Breast epithelium (tissue), 4 donors: ENCODE results near the gene COPS6. TPM values are rescaled to one million over a fixed set of nuclear protein-coding genes. Genes with fewer than 3 reads are reported as not detected.

Experiments used
- DNase-seq, 2 donors: peaks; one replicate each; pipeline ENCODE4 v3.0.0-alpha.2; 2019; ENCODE audit warnings: low spot score in 2 of 2
- H3K27ac ChIP-seq, 2 donors: fragments of 200-600 bp; sonication (generic) in 1 of 2; one replicate each; pipeline ENCODE4 v1.5.1; 2016 to 2019; ENCODE audit warnings: mild to moderate bottlenecking in 1 of 2
- H3K27me3 ChIP-seq, 2 donors: fragments of 200-600 bp; sonication (generic) in 1 of 2; one replicate each; pipeline versions ENCODE4 v1.5.1 to v1.6.0; 2017 to 2019; ENCODE audit warnings: control low read depth in 1 of 2, mild to moderate bottlenecking in 1 of 2
- H3K36me3 ChIP-seq: fragments of 200-600 bp; one replicate; pipeline ENCODE4 v1.5.1; 2019
- H3K4me1 ChIP-seq, 2 donors: fragments of 200-600 bp; sonication (generic); one replicate each; pipeline ENCODE4 v1.5.1; 2016 to 2019; ENCODE audit warnings: control low read depth in 1 of 2
- H3K4me3 ChIP-seq, 3 donors: fragments of 200-600 bp; sonication (generic); 1 replicate in 2 of 3; 2 replicates in 1 of 3; pipeline ENCODE4 v1.5.1; 2016 to 2019; ENCODE audit warnings: mild to moderate bottlenecking in 3 of 3, moderate library complexity in 2 of 3
- H3K9me3 ChIP-seq, 2 donors: fragments of 200-600 bp; sonication (generic) in 1 of 2; one replicate each; pipeline ENCODE4 v1.5.1; 2016 to 2019; ENCODE audit warnings: control low read depth in 1 of 2
- CTCF ChIP-seq, 3 donors: fragments of 450-650 bp; IDR thresholded peaks; one replicate each; pipeline ENCODE4 v1.5.1; 2016 to 2017; ENCODE audit warnings: antibody characterized with exemption in 3 of 3, mild to moderate bottlenecking in 3 of 3, moderate library complexity in 3 of 3
- POLR2A ChIP-seq: fragments of 450-650 bp; IDR thresholded peaks from one replicate; pipeline ENCODE4 v1.6.1; 2016; ENCODE audit warnings: antibody characterized with exemption, mild to moderate bottlenecking, moderate library complexity
- POLR2AphosphoS5 ChIP-seq, 3 donors: sonication (generic); formaldehyde crosslinking; IDR thresholded peaks; one replicate each; pipeline ENCODE4 v1.6.1; 2017; ENCODE audit warnings: antibody characterized with exemption in 3 of 3
- intact Hi-C: fragments of 100-400 bp; cut with DNase I; formaldehyde crosslinking; loops from one replicate; pipeline ENCODE4 v1.15.1; 2023; ENCODE audit warnings: low total_unique reads
- total RNA-seq, 3 donors: library from RNA; depleted of rRNA; stranded (reverse); fragments of >200 nt; gene quantifications; one replicate each; pipeline ENCODE4 v1.1.0, GENCODE V29; 2016

Gene COPS6
- total RNA-seq, 3 donors from 2014 or later = 40.8 to 73.4 (median 49.6) TPM

- DNase-seq = no peak
- TF ChIP-seq CTCF (IDR thresholded peaks at IDR 0.05) (peak; percentile 27 to 84 (median 73)), POLR2AphosphoS5 (IDR thresholded peaks at IDR 0.05) (no peak)
- intact Hi-C loops = no loop called here
Measured at GRCh38 chr7:100132697-100133151, 44.0 kb downstream of the COPS6 start.

GRCh38 chr7:100137851-100138760 is 49.3 kb downstream of the COPS6 start:
- TF ChIP-seq POLR2A = no peak
- TF ChIP-seq POLR2AphosphoS5 (IDR thresholded peaks at IDR 0.05) = no peak
- no peak for TF ChIP-seq CTCF (IDR thresholded peaks at IDR 0.05)

More at GRCh38 chr7:100132697-100133151, 44.0 kb downstream of the COPS6 start:
- no peaks in the 10 kb centered on the region for H3K4me1 ChIP-seq
- H3K27ac ChIP-seq = no peak overlapping the region
- H3K27me3 ChIP-seq = no peaks in the 10 kb centered on the region
- no peaks in the 10 kb centered on the region for H3K36me3 ChIP-seq
- H3K4me3 ChIP-seq = no peak overlapping the region
- no peaks in the 10 kb centered on the region for H3K9me3 ChIP-seq

GRCh38 chr7:100141555-100141949 is 52.8 kb downstream of the COPS6 start:
- intact Hi-C loops = loop anchor here (10.0 kb wide), 1 partner anchor 57 kb away; the partner anchor contains the start of genes COPS6 and ZNF3

More at GRCh38 chr7:100137851-100138760, 49.3 kb downstream of the COPS6 start:
- H3K4me3 ChIP-seq = no peak overlapping the region
- H3K36me3 ChIP-seq = no peaks in the 10 kb centered on the region
- H3K9me3 ChIP-seq = no peaks in the 10 kb centered on the region
- no peak overlapping the region for H3K27ac ChIP-seq
- intact Hi-C loops = no loop called here
- H3K27me3 ChIP-seq = no peaks in the 10 kb centered on the region
- DNase-seq = no peak
- no peaks in the 10 kb centered on the region for H3K4me1 ChIP-seq

More at GRCh38 chr7:100141555-100141949, 52.8 kb downstream of the COPS6 start:
- no peaks in the 10 kb centered on the region for H3K9me3 ChIP-seq
- no peak overlapping the region for H3K27ac ChIP-seq
- no peaks in the 10 kb centered on the region for H3K4me1 ChIP-seq
- H3K4me3 ChIP-seq = no peak overlapping the region
- no peak for DNase-seq
- H3K27me3 ChIP-seq = no peaks in the 10 kb centered on the region
- TF ChIP-seq POLR2AphosphoS5 (IDR thresholded peaks at IDR 0.05) = no peak
- TF ChIP-seq CTCF (IDR thresholded peaks at IDR 0.05) = no peak
- TF ChIP-seq POLR2A = no peak
- no peaks in the 10 kb centered on the region for H3K36me3 ChIP-seq

Other genes with a start within 250 kb of the COPS6 start
- gene OR2AE1, start 211.9 kb upstream of the COPS6 start, total RNA-seq = under 1 TPM; 0.32 to 0.98 (median 0.88) TPM
- 10 to 100 TPM; 46.1 to 65.9 (median 57.7) TPM for gene TRIM4, start 169.4 kb upstream of the COPS6 start, total RNA-seq
- gene GJC3, start 159.3 kb upstream of the COPS6 start, total RNA-seq = 10 to 100 TPM in 1 of 3 donors, 1 to 10 TPM in 1, under 1 TPM in 1; 0.80 to 25.6 (median 6.6) TPM
- 1,000 to 10,000 TPM in 2 of 3 donors, 10 to 100 TPM in 1; 40.0 to 4,981 (median 3,161) TPM for gene AZGP1, start 112.9 kb upstream of the COPS6 start, total RNA-seq
- gene ZKSCAN1, start 73.4 kb upstream of the COPS6 start, total RNA-seq = 10 to 100 TPM; 30.6 to 65.1 (median 52.4) TPM
- gene ZSCAN21, start 39.2 kb upstream of the COPS6 start, total RNA-seq = 10 to 100 TPM; 12.8 to 21.8 (median 13.0) TPM
- gene ZNF3, start 7.2 kb upstream of the COPS6 start, total RNA-seq = 10 to 100 TPM; 19.4 to 43.6 (median 31.5) TPM
- gene MCM7, start 12.4 kb downstream of the COPS6 start, total RNA-seq = 10 to 100 TPM; 46.9 to 51.7 (median 50.1) TPM
- 10 to 100 TPM; 13.8 to 23.3 (median 18.7) TPM for gene AP4M1, start 12.7 kb downstream of the COPS6 start, total RNA-seq
- 10 to 100 TPM; 31.5 to 35.0 (median 34.4) TPM for gene TAF6, start 30.4 kb downstream of the COPS6 start, total RNA-seq
- gene CNPY4, start 30.7 kb downstream of the COPS6 start, total RNA-seq = 10 to 100 TPM in 2 of 3 donors, 1 to 10 TPM in 1; 7.2 to 11.8 (median 11.3) TPM
- 1 to 10 TPM; 2.7 to 6.9 (median 4.5) TPM for gene MBLAC1, start 38.0 kb downstream of the COPS6 start, total RNA-seq
- gene LAMTOR4, start 59.9 kb downstream of the COPS6 start, total RNA-seq = 100 to 1,000 TPM; 154 to 285 (median 207) TPM
- gene TRAPPC14, start 69.8 kb downstream of the COPS6 start, total RNA-seq = 10 to 100 TPM in 2 of 3 donors, 1 to 10 TPM in 1; 3.4 to 16.1 (median 12.6) TPM
- gene GAL3ST4, start 79.6 kb downstream of the COPS6 start, total RNA-seq = 1 to 10 TPM in 2 of 3 donors, under 1 TPM in 1; 0.98 to 2.5 (median 1.9) TPM
- gene GPC2, start 88.4 kb downstream of the COPS6 start, total RNA-seq = 1 to 10 TPM; 1.4 to 3.6 (median 3.4) TPM
- 1 to 10 TPM in 2 of 3 donors, under 1 TPM in 1; 0.80 to 3.3 (median 1.3) TPM for gene STAG3, start 88.9 kb downstream of the COPS6 start, total RNA-seq
- 1 to 10 TPM in 1 of 3 donors, under 1 TPM in 2; 0.32 to 1.2 (median 0.66) TPM for gene PVRIG, start 131.0 kb downstream of the COPS6 start, total RNA-seq
- not detected for gene SPDYE3, start 218.7 kb downstream of the COPS6 start, total RNA-seq